Activated naive CD4-positive, alpha-beta T cell treated with Interleukin-2 at 50 U/mL for 16 hours (primary cell): ENCODE results near the gene IFNGR1.
"Not testable (repeated sequence)": the region's sequence is repeated elsewhere in the genome, so short reads cannot be mapped to it uniquely, and the experiment has no call there.

Experiments
- DNase-seq: peaks from one replicate; pipeline ENCODE4 v3.0.0-alpha.2; 2020

IFNGR1 gene

GRCh38 chr6:137235686-137236085 lies 16.5 kb upstream of the IFNGR1 start:
- no peak for DNase-seq

GRCh38 chr6:137233911-137234863 lies 15.0 kb upstream of the IFNGR1 start:
- peak; percentile 14 for DNase-seq

- no peak for DNase-seq
These were observed 12.7 kb upstream of the IFNGR1 start for GRCh38 chr6:137231895-137232294.

GRCh38 chr6:137230956-137231555 lies 11.9 kb upstream of the IFNGR1 start:
- no peak for DNase-seq

DNA sequence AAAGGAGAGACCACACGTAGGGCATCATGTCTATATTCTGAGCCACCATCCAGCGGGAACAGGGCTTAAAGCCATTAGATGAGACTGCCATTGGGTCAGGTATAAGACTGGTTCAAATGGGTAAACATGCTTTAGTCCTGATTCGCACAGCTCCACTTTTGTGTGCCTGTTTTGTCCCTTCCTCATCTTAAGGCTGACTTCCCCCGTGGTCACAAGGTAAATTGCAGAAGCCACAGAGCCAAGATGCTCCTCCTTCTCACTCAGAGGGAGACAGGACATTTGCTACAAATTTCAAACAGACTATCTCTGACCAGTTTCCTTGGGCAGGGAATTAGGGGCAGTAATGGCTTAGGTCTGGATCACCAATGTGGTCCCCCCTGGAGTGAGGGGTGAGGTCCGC lies 11.4 kb upstream of the IFNGR1 start:
- no peak for DNase-seq

- DNase-seq = no peak
These were observed 10.0 kb upstream of the IFNGR1 start for GRCh38 chr6:137229075-137229759.

GRCh38 chr6:137227871-137228302 lies 8.7 kb upstream of the IFNGR1 start:
- no peak for DNase-seq

DNA sequence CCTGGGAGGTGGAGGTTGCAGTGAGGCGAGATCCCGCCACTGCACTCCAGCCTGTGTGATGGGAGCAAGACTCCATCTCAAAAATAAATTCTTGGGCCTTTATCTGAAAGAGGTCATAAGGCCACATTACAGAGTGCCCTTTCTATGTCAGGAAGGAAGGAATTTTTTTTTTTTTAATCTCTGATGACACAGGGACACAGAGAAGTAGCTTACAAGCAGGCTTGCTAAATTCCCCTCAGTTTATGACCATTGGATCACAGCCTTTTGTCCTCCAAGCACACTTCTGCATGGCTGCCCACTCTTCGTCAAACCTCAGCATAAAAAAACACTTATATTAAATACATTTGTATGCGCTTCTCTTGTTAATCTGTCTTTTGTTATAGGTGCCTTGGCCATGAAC lies 7.5 kb upstream of the IFNGR1 start:
- DNase-seq = no peak

GRCh38 chr6:137224799-137225198 lies 5.6 kb upstream of the IFNGR1 start:
- no peak for DNase-seq

DNA sequence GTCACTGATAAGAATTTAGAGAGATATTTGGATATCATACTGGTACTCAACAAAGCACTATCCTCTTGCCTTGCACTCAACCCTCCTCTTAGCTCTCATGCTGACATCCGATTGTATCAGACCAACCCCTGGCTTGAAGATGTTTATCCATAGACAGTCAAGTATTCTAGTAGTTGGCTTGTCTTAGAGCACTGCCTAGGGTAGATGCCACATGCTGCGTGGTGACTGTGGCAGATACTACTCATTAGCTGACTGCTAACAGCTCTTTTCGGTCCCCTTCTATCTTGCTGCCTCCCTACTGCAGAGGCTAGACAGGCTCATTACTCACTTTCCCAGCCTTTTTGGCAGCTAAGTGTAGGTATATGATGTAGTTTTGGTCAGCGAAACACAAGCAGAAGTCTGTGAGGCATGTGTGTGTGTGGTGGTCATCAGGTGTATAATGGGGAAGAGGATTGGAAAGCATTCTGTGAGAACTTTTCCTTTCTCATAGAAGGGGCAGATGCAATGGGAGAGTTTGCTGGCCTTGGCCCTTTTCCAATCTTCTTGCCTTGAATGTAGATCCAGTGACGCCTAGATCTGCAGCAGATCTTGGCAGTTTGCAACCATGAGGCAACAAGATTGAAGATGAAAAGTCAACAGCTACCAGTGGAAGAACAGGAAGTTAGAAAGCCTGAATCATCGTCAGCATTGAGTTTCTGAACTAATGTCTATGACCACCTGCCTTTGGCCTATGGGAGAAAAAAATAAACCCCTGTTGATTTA lies 4.4 kb upstream of the IFNGR1 start:
- DNase-seq = no peak

DNA sequence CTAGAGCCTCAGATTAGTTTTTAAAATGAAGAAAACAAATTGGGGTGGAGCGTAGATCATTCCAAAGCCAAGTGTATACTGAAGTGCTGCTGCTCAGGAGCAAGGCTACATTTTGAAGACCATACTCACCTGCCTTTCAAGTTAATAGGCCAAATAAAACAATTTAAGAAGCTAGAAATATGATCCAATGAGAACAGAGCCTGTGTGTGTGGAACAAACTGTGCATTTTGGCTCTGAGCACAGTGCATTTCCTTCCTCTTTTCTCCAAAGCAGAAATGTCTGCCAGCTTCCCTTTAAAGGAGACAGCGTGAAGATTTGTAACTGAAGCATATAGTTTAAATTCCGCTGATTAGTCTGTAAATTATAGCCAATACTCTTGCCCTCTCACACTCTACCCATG lies 3.2 kb upstream of the IFNGR1 start:
- no peak for DNase-seq

DNA sequence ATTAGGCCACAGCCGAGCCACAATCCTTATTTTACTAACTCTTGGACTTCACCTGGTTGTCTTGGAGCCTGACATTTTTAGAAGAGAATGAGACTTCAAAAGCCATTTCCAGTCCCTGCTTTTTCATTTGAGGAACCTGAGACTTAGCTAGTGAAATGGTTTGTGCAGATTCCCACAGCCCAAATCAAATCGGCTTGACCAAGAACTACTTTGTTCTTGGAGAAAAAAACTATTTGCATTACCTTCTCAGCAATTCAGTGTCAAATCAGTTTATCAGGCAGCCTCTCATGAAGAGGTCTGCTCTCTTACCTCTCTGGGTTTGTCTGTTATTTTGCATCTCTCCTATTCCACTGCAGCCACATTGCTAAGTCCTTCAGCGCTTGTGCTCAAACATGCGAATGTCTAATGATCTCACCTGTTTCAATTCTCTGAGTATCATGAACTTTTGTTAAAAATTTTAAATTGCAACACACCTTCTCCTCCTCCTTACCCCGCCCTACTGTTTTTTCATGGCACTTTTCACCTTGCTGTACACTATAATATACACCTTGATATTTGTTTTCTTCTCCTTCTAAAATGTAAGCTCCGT lies 573 bp upstream of the IFNGR1 start:
- DNase-seq = no peak

- peak; percentile 44 for DNase-seq
These were observed 690 bp downstream of the IFNGR1 start for GRCh38 chr6:137218473-137218916.

DNA sequence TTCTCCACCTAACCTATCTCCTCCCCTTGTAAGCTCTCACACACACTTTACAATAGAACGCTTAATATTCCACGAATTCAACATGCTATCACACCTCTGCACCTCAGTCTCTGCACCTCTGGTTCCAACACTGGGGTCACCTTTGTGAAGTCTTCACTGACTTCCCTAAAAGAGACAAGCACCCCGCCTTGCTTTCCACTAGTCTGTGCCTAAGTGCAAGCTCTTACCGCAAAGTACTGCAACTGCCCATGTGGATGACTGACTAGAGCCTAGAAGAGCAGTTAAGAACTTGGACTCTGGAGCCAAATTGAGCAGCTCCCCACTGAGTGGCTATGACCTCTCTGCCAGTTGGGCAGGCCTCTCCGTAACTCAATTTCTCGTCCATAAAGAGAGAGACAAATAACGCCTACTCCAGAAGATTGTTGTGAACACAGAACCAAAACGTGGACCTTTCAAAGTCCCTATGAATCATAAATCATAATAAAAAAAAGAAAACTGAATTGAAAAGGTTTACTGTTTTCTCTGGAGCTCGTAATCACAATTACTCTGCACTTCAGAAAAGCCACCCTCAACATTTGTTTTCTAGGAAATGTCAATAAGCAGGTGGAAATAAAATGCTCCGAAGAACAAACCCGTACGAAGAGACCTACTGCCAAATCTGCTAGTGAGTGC lies 1.2 kb downstream of the IFNGR1 start:
- no peak for DNase-seq

- DNase-seq = no peak
These were observed 2.2 kb downstream of the IFNGR1 start for GRCh38 chr6:137216875-137217553.

DNA sequence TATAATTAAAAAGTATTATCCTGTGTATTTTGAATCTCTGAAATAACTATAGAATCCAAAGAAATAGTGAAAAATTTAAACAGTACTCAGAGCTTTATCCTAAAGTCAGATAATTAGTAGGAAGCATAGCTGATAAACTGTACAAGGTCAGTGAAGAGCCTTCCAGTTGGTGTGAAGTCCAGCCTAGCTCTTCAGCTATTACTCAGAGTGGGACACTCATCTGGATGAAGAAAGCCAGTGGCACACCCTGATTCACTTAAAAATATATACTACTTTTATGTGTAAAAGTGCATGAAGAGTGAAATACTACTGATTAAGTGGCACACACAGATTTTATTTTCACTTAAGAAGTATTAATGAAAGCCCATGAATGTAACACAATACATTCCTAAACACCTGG lies 3.1 kb downstream of the IFNGR1 start:
- DNase-seq = no peak

DNA sequence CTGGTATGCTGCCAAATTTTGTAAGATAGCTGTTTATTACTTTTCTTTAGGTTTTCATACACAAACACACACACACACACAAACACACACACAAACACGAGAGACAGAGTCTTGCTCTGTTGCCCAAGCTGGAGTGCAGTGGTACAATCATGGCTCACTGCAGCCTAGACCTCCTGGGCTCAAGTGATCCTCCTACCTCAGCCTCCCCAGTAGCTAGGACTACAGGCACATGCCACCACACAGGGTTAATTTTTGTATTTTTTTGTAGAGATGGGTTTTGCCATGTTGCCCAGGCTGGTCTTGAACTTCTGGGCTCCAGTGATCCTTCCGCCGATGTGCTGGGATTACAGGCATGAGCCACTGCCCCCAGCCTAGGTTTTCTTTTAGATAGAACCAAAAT lies 3.6 kb downstream of the IFNGR1 start:
- DNase-seq = not testable (repeated sequence)

DNA sequence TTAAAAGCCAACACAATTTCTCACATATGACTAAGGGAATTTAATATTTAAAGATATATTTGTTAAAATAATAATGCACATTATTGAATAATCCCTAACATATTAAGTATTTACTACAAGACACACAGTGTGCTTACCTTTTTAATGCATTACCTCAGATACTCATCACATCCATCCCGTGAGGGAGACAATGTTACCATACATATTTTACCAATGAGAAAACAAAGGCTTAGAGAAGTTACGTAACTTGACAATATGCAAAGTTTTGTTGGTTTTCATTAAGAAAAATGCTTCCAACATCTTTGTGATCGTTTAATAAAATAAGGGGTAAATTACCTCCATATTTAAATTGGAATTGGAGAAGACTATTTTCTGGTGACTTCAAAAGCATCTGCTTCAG lies 4.3 kb downstream of the IFNGR1 start:
- no peak for DNase-seq

DNA sequence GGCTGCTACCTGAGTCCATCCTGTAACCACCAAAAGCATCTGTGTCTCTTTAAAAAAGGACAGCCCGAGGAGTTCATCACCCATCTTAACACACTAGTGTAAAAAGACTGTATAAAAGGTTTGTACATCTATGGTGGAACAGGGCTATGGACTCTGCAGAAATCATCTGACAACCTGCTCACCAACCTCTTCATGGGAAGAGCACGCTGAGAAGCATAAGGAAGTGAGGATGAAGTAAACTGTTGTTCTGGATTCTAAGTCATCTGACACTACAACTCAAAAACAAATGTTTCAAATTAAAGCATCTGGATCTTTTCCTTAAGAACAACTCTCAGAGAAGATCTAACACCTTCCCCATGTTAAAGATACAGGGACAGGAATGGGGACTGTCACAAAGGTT lies 5.4 kb downstream of the IFNGR1 start:
- DNase-seq = no peak

DNA sequence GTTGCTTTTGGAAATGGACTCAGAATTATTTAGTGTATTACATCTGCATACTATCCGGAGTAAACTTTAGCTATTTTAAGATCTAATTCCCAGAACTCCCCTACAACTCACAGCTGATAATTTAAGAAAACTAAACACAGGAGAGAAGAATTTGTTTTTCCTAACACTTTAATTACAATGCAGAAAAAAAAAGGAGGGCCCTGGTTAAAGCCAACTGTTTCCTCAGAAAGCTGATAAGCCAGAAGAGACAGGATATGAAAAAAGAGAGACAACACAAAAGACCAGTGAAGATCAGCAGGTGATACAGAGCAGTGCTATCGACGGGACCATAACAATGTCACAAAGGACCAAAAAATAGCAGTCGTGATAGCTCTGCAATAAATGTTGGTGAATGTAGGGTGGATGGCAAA lies 5.8 kb downstream of the IFNGR1 start:
- DNase-seq = no peak

GRCh38 chr6:137211910-137212309 lies 7.3 kb downstream of the IFNGR1 start:
- DNase-seq = no peak
